ENCODE measurements around the gene TAOK3. TPM values are rescaled to one million over a fixed set of nuclear protein-coding genes. Genes with fewer than 3 reads are reported as not detected.

TAOK3 gene
- total and polyA plus RNA-seq, 10 of the 15 experiments (the other 5 are each of a cell fraction or from before 2014, with no cell fraction given): 41.3 to 131 (median 57.8) TPM

- no peak for TF ChIP-seq KLF5 (IDR thresholded peaks at IDR 0.05; ENCODE audit: partially characterized antibody)
- peak in 1 of 2 experiments; percentile 77; a peak in 2 of 4 replicates for TF ChIP-seq BHLHE40 (IDR thresholded peaks at IDR 0.05; ENCODE audit: borderline replicate concordance in 1 of 2, low read depth in 2 of 2, low read length in 1 of 2)
- TF ChIP-seq RCOR1 (conservative IDR thresholded peaks at IDR 0.05; ENCODE audit: low read depth, low read length): no peak
- TF ChIP-seq TCF7 (IDR thresholded peaks at IDR 0.05; ENCODE audit: borderline replicate concordance): no peak
- TF ChIP-seq PAX8 (IDR thresholded peaks at IDR 0.05): no peak
- no peak for TF ChIP-seq USF2 (IDR thresholded peaks at IDR 0.05; ENCODE audit: borderline replicate concordance, low read depth, low read length)
- no peak for TF ChIP-seq RBBP5 (conservative IDR thresholded peaks at IDR 0.05)
- peak; percentile 67; the same call in 1 of the 2 replicates for TF ChIP-seq CHD2 (IDR thresholded peaks at IDR 0.05; ENCODE audit: borderline replicate concordance, low read depth, low read length)
- no peak for TF ChIP-seq BCL11A (IDR thresholded peaks at IDR 0.05; ENCODE audit: low read depth, low read length)
- TF ChIP-seq ZBTB40 (IDR thresholded peaks at IDR 0.05; ENCODE audit: borderline replicate concordance): no peak; the same call in 1 of the 2 replicates
- no peak for TF ChIP-seq ZNF592 (IDR thresholded peaks at IDR 0.05)
- no peak for TF ChIP-seq ZNF622 (IDR thresholded peaks at IDR 0.05)
- TF ChIP-seq NFYB (IDR thresholded peaks at IDR 0.05; ENCODE audit: insufficient read depth, low read depth, low read length): peak; percentile 45; the same call in 1 of the 2 replicates
- no peak for TF ChIP-seq ZNF274 (IDR thresholded peaks at IDR 0.05; ENCODE audit: insufficient read depth, insufficient read length)
- TF ChIP-seq BMI1 (IDR thresholded peaks at IDR 0.05; ENCODE audit: borderline replicate concordance): no peak
- TF ChIP-seq EED (IDR thresholded peaks at IDR 0.05; ENCODE audit: low read depth): no peak
- peak; percentile 30; the same call in 1 of the 2 replicates for TF ChIP-seq TCF12 (IDR thresholded peaks at IDR 0.05; ENCODE audit: low read depth, low read length)
- TF ChIP-seq ASH2L (IDR thresholded peaks at IDR 0.05; ENCODE audit: borderline replicate concordance, low read depth): peak; percentile 93; the same call in 1 of the 2 replicates
- TF ChIP-seq IKZF2 (IDR thresholded peaks at IDR 0.05): peak in 1 of 2 experiments; percentile 10; a peak in 1 of 4 replicates
Observed at GRCh38 chr12:118372541-118373495, at the start of gene TAOK3 (continued).
